ENCODE measurements around the gene GSTM3. TPM values are rescaled to one million over a fixed set of nuclear protein-coding genes. Genes with fewer than 3 reads are reported as not detected.

The GSTM3 gene
- total and polyA plus RNA-seq, 10 of the 15 experiments (the other 5 are each of a cell fraction or from before 2014, with no cell fraction given), result not detected

DNA sequence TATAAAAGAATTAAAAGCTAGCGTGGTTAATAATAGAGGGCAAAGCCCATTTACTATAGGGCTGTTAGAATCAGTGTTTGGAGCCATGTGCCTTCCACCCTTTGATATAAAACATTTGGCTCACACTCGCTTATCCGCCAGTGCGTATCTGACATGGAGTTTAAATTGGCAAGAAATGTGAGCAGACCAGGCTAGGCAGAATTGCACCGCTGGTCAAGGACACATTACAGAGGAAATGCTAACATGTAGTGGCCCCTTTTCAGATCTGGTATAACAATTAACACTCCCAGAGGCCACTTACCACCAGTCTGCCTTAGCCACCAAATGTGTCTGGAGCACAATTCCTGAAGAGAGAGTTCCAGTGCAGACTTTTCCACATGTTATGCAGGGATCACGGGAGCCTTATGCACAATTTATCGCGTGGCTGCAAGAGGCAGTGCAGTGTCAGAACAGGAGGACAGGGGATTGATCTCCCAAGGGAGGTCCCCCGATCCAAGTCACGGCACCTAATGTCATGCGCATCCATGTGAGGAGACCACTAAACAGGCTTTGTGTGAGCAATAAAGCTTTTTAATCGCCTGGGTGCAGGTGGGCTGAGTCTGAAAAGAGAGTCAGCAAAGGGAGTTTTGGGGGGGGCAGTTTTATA, 14.0 kb downstream of the GSTM3 start:
- in situ Hi-C loops (cut with MboI) (no loop called here), intact Hi-C loops (cut with micrococcal nuclease; ENCODE audit: unreplicated experiment) (no loop called here)
- Histone ChIP-seq H3K4me3 (no peak overlapping the region), H3K27ac (ENCODE audit: control insufficient read depth, insufficient read depth) (no peak overlapping the region), H3K9me3 (replicated peaks; ENCODE audit: control insufficient read depth, insufficient read depth, low read length) (no peaks in the 10 kb centered on the region), H3K27me3 (replicated peaks in 1 of 2; ENCODE audit: control insufficient read depth in 2 of 2, insufficient read depth in 2 of 2, low read length in 1 of 2) (no peaks in the 10 kb centered on the region; a peak in 1 of 4 replicates), H3K79me2 (ENCODE audit: control insufficient read depth, insufficient read depth, low read length) (no peaks in the 10 kb centered on the region), H3K4me1 (ENCODE audit: control insufficient read depth, insufficient read depth, low read length) (no peaks in the 10 kb centered on the region), H3K36me3 (ENCODE audit: control insufficient read depth in 2 of 2, insufficient read depth in 2 of 2, low read length in 1 of 2) (no peaks in the 10 kb centered on the region), H3K4me2 (ENCODE audit: control insufficient read depth, insufficient read depth) (no peak overlapping the region), H3K9ac (ENCODE audit: control insufficient read depth, insufficient read depth, low read length) (no peak overlapping the region), H2AFZ (ENCODE audit: control insufficient read depth, low read depth, low read length) (no peak overlapping the region), H4K20me1 (ENCODE audit: control insufficient read depth, insufficient read depth) (no peaks in the 10 kb centered on the region)
- FAIRE-seq (no peak), ATAC-seq (no peak), DNase-seq (ENCODE audit: low read depth, low spot score) (no peak)
- 83% methylated on average over 12 of the region's 12 CpGs for WGBS (ENCODE audit: insufficient coverage, insufficient replicate concordance, low lambda C conversion rate, missing lambda C conversion rate)
- ChIA-PET RAD21 (ENCODE audit: unreplicated experiment) (no interaction called here), POLR2A (no interaction called here), SMC1A (ENCODE audit: uncharacterized antibody, unreplicated experiment) (no interaction called here), CTCF (no interaction called here)
- no TSS peak for BruUV-seq (replicated peaks)
- TF ChIP-seq, protein P1, sequence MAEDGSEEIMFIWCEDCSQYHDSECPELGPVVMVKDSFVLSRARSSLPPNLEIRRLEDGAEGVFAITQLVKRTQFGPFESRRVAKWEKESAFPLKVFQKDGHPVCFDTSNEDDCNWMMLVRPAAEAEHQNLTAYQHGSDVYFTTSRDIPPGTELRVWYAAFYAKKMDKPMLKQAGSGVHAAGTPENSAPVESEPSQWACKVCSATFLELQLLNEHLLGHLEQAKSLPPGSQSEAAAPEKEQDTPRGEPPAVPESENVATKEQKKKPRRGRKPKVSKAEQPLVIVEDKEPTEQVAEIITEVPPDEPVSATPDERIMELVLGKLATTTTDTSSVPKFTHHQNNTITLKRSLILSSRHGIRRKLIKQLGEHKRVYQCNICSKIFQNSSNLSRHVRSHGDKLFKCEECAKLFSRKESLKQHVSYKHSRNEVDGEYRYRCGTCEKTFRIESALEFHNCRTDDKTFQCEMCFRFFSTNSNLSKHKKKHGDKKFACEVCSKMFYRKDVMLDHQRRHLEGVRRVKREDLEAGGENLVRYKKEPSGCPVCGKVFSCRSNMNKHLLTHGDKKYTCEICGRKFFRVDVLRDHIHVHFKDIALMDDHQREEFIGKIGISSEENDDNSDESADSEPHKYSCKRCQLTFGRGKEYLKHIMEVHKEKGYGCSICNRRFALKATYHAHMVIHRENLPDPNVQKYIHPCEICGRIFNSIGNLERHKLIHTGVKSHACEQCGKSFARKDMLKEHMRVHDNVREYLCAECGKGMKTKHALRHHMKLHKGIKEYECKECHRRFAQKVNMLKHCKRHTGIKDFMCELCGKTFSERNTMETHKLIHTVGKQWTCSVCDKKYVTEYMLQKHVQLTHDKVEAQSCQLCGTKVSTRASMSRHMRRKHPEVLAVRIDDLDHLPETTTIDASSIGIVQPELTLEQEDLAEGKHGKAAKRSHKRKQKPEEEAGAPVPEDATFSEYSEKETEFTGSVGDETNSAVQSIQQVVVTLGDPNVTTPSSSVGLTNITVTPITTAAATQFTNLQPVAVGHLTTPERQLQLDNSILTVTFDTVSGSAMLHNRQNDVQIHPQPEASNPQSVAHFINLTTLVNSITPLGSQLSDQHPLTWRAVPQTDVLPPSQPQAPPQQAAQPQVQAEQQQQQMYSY (CRISPR knock-in tag; IDR thresholded peaks at IDR 0.05), result no peak
- TF ChIP-seq HDAC2 (IDR thresholded peaks at IDR 0.05) (no peak), HSF1 (IDR thresholded peaks at IDR 0.05; ENCODE audit: low read depth, low read length) (no peak), BCL11A (IDR thresholded peaks at IDR 0.05; ENCODE audit: low read depth, low read length) (no peak), SRF (IDR thresholded peaks at IDR 0.05; ENCODE audit: low read depth in 2 of 2, low read length in 2 of 2) (no peak), RAD21 (IDR thresholded peaks at IDR 0.05; ENCODE audit: insufficient read depth, low read depth, low read length) (no peak), CBX3 (IDR thresholded peaks at IDR 0.05; ENCODE audit: borderline replicate concordance, low read depth) (no peak), PML (IDR thresholded peaks at IDR 0.05; ENCODE audit: low read length) (no peak), TARDBP (IDR thresholded peaks at IDR 0.05; ENCODE audit: borderline replicate concordance) (no peak), ATF3 (IDR thresholded peaks at IDR 0.05; ENCODE audit: borderline replicate concordance, extremely low read depth, low read depth, low read length) (no peak), NR2C1 (IDR thresholded peaks at IDR 0.05) (no peak), RUNX3 (IDR thresholded peaks at IDR 0.05; ENCODE audit: low read length) (no peak), MEF2A (IDR thresholded peaks at IDR 0.05; ENCODE audit: insufficient read depth, low read depth, low read length) (no peak), ZNF622 (IDR thresholded peaks at IDR 0.05) (no peak)
- TF ChIP-seq, protein P2, sequence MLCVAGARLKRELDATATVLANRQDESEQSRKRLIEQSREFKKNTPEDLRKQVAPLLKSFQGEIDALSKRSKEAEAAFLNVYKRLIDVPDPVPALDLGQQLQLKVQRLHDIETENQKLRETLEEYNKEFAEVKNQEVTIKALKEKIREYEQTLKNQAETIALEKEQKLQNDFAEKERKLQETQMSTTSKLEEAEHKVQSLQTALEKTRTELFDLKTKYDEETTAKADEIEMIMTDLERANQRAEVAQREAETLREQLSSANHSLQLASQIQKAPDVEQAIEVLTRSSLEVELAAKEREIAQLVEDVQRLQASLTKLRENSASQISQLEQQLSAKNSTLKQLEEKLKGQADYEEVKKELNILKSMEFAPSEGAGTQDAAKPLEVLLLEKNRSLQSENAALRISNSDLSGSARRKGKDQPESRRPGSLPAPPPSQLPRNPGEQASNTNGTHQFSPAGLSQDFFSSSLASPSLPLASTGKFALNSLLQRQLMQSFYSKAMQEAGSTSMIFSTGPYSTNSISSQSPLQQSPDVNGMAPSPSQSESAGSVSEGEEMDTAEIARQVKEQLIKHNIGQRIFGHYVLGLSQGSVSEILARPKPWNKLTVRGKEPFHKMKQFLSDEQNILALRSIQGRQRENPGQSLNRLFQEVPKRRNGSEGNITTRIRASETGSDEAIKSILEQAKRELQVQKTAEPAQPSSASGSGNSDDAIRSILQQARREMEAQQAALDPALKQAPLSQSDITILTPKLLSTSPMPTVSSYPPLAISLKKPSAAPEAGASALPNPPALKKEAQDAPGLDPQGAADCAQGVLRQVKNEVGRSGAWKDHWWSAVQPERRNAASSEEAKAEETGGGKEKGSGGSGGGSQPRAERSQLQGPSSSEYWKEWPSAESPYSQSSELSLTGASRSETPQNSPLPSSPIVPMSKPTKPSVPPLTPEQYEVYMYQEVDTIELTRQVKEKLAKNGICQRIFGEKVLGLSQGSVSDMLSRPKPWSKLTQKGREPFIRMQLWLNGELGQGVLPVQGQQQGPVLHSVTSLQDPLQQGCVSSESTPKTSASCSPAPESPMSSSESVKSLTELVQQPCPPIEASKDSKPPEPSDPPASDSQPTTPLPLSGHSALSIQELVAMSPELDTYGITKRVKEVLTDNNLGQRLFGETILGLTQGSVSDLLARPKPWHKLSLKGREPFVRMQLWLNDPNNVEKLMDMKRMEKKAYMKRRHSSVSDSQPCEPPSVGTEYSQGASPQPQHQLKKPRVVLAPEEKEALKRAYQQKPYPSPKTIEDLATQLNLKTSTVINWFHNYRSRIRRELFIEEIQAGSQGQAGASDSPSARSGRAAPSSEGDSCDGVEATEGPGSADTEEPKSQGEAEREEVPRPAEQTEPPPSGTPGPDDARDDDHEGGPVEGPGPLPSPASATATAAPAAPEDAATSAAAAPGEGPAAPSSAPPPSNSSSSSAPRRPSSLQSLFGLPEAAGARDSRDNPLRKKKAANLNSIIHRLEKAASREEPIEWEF (IDR thresholded peaks at IDR 0.05; ENCODE audit: insufficient replicate concordance, low read depth, low read length), result no peak

Data from GM12878 (cell line).